LNCaP clone FGC (cell line): ENCODE measurements around the gene THRB.

Experiments
- DNase-seq: peaks from one replicate; pipeline ENCODE4 v3.0.0-alpha.2; 2011; ENCODE audit warnings: low read depth
- H3K4me3 ChIP-seq: 2 replicates; pipeline ENCODE4 v1.5.1; 2011; ENCODE audit warnings: mild to moderate bottlenecking, low read depth, low read length, control low read depth
- CTCF ChIP-seq: IDR thresholded peaks from 2 replicates; pipeline ENCODE4 v1.5.1; 2012; ENCODE audit warnings: mild to moderate bottlenecking; ENCODE audit not compliant: control insufficient read depth, insufficient read depth; ENCODE audit errors: extremely low read depth

The THRB gene

GRCh38 chr3:24368605-24369004 is 126.0 kb downstream of the THRB start:
- no peak overlapping the region for H3K4me3 ChIP-seq
- no peak for DNase-seq
- TF ChIP-seq CTCF = no peak

- no peak for TF ChIP-seq CTCF
- no peak overlapping the region for H3K4me3 ChIP-seq
- no peak for DNase-seq
These were observed 126.9 kb downstream of the THRB start for GRCh38 chr3:24367664-24368264.

- DNase-seq = no peak
- TF ChIP-seq CTCF = no peak
- H3K4me3 ChIP-seq = no peak overlapping the region
These were observed 127.4 kb downstream of the THRB start for GRCh38 chr3:24367216-24367615.

GRCh38 chr3:24365168-24365567 is 129.5 kb downstream of the THRB start:
- H3K4me3 ChIP-seq = peak overlapping the region; percentile 7; the same call in 1 of the 2 replicates
- peak; percentile 91 for DNase-seq
- peak; percentile 38 for TF ChIP-seq CTCF

- no peak overlapping the region for H3K4me3 ChIP-seq
- TF ChIP-seq CTCF = no peak
- DNase-seq = no peak
These were observed 130.3 kb downstream of the THRB start for GRCh38 chr3:24364359-24364758.

GRCh38 chr3:24363242-24363641 is 131.4 kb downstream of the THRB start:
- H3K4me3 ChIP-seq = no peak overlapping the region
- no peak for TF ChIP-seq CTCF
- no peak for DNase-seq

- no peak overlapping the region for H3K4me3 ChIP-seq
- DNase-seq = no peak
- TF ChIP-seq CTCF = no peak
These were observed 133.0 kb downstream of the THRB start for GRCh38 chr3:24361623-24362022.
